Fibroblast of skin of left biceps (primary cell): ENCODE measurements around the gene NSUN6.
A peak's percentile ranks its signal among the peaks of the same experiment; 100 is the strongest.

Experiments
- DNase-seq, 2 experiments: peaks; one replicate each; pipeline ENCODE4 v3.0.0-alpha.2; 2013; ENCODE audit warnings: low read depth in 2 of 2

The NSUN6 gene

GRCh38 chr10:18563003-18563726, 88.2 kb downstream of the NSUN6 start:
- DNase-seq: no peak

- DNase-seq: no peak
These were observed 89.4 kb downstream of the NSUN6 start for GRCh38 chr10:18561861-18562551.

- DNase-seq: no peak
These were observed 93.4 kb downstream of the NSUN6 start for GRCh38 chr10:18557960-18558359.

- DNase-seq: no peak
These were observed 94.8 kb downstream of the NSUN6 start for GRCh38 chr10:18556522-18557147.

- no peak for DNase-seq
These were observed 96.9 kb downstream of the NSUN6 start for GRCh38 chr10:18554479-18554878.

- no peak for DNase-seq
These were observed 99.9 kb downstream of the NSUN6 start for GRCh38 chr10:18551473-18551872.

- no peak for DNase-seq
These were observed 102.3 kb downstream of the NSUN6 start for GRCh38 chr10:18549105-18549504.

GRCh38 chr10:18545621-18546305, 105.6 kb downstream of the NSUN6 start:
- peak; percentile 25 to 34 for DNase-seq

- no peak for DNase-seq
These were observed 108.6 kb downstream of the NSUN6 start for GRCh38 chr10:18542832-18543231.

- no peak for DNase-seq
These were observed 111.2 kb downstream of the NSUN6 start for GRCh38 chr10:18540195-18540594.

GRCh38 chr10:18539335-18539734, 112.1 kb downstream of the NSUN6 start:
- DNase-seq: no peak

GRCh38 chr10:18533896-18534295, 117.5 kb downstream of the NSUN6 start:
- no peak for DNase-seq

GRCh38 chr10:18532881-18533535, 118.4 kb downstream of the NSUN6 start:
- no peak for DNase-seq

GRCh38 chr10:18528292-18528691, 123.1 kb downstream of the NSUN6 start:
- DNase-seq: no peak

GRCh38 chr10:18527687-18528086, 123.7 kb downstream of the NSUN6 start:
- no peak for DNase-seq

- DNase-seq: no peak
These were observed 127.5 kb downstream of the NSUN6 start for GRCh38 chr10:18523858-18524257.

- no peak for DNase-seq
These were observed 128.4 kb downstream of the NSUN6 start for GRCh38 chr10:18523025-18523424.

GRCh38 chr10:18516851-18517250, 134.5 kb downstream of the NSUN6 start:
- DNase-seq: no peak

GRCh38 chr10:18514537-18514936, 136.8 kb downstream of the NSUN6 start:
- no peak for DNase-seq

- DNase-seq: no peak
These were observed 142.8 kb downstream of the NSUN6 start for GRCh38 chr10:18508587-18508986.

- no peak for DNase-seq
These were observed 145.8 kb downstream of the NSUN6 start for GRCh38 chr10:18505456-18506118.
